ENCODE results near the gene ADARB2. TPM values are rescaled to one million over a fixed set of nuclear protein-coding genes. Genes with fewer than 3 reads are reported as not detected.

ADARB2 gene
- total RNA-seq, 1 donor from 2014 or later: 38.7 TPM

- Mint-ChIP-seq H3K27me3 (ENCODE audit: unreplicated experiment) (no peaks in the 10 kb centered on the region), H3K4me3 (ENCODE audit: unreplicated experiment) (no peak overlapping the region), H3K4me1 (ENCODE audit: unreplicated experiment) (no peaks in the 10 kb centered on the region), H3K9me3 (ENCODE audit: unreplicated experiment) (no peaks in the 10 kb centered on the region), H3K27ac (ENCODE audit: unreplicated experiment) (no peak overlapping the region), H3K36me3 (ENCODE audit: unreplicated experiment) (peaks cover 3% of the 10 kb centered on the region)
- no peak for TF ChIP-seq CTCF (IDR thresholded peaks at IDR 0.05)
- DNase-seq (ENCODE audit: extremely low spot score, unreplicated experiment): no peak
These were observed 557.1 kb downstream of the ADARB2 start for GRCh38 chr10:1180071-1180730.

GRCh38 chr10:1179346-1180070 is 557.8 kb downstream of the ADARB2 start:
- H3K4me3 Mint-ChIP-seq (ENCODE audit: unreplicated experiment): no peak overlapping the region
- H3K27ac Mint-ChIP-seq (ENCODE audit: unreplicated experiment): no peak overlapping the region
- H3K9me3 Mint-ChIP-seq (ENCODE audit: unreplicated experiment): no peaks in the 10 kb centered on the region
- H3K36me3 Mint-ChIP-seq (ENCODE audit: unreplicated experiment): peaks cover 3% of the 10 kb centered on the region
- peaks cover 2% of the 10 kb centered on the region for H3K27me3 Mint-ChIP-seq (ENCODE audit: unreplicated experiment)
- no peak for DNase-seq (ENCODE audit: extremely low spot score, unreplicated experiment)
- no peaks in the 10 kb centered on the region for H3K4me1 Mint-ChIP-seq (ENCODE audit: unreplicated experiment)
- no peak for TF ChIP-seq CTCF (IDR thresholded peaks at IDR 0.05)

DNA sequence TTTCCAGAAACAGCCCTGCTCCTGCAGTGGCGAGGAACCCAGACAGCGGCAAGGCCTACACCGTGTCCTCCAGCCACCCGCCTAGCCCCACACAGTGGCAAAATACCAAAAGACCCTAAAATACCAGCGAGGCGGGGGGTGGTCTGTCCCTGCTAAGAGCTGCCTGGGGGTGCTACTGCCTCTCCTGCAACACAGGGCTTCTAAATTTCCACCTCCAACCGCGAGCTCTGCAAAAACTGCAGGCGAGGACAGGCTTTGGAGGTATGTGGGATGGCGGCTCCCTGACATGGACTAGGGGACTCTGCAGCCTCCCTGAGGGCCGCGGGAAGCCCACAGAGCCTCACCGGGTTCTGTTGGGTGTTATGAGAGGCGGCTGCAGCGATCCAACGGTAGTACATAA is 558.8 kb downstream of the ADARB2 start:
- Mint-ChIP-seq H3K4me3 (ENCODE audit: unreplicated experiment) (no peak overlapping the region), H3K9me3 (ENCODE audit: unreplicated experiment) (no peaks in the 10 kb centered on the region), H3K27ac (ENCODE audit: unreplicated experiment) (no peak overlapping the region), H3K4me1 (ENCODE audit: unreplicated experiment) (no peaks in the 10 kb centered on the region), H3K27me3 (ENCODE audit: unreplicated experiment) (peaks cover 8% of the 10 kb centered on the region), H3K36me3 (ENCODE audit: unreplicated experiment) (no peaks in the 10 kb centered on the region)
- no peak for TF ChIP-seq CTCF (IDR thresholded peaks at IDR 0.05)
- no peak for DNase-seq (ENCODE audit: extremely low spot score, unreplicated experiment)

GRCh38 chr10:1177936-1178335 is 559.4 kb downstream of the ADARB2 start:
- no peak for DNase-seq (ENCODE audit: extremely low spot score, unreplicated experiment)

More at GRCh38 chr10:1177936-1178335, 559.4 kb downstream of the ADARB2 start:
- no peaks in the 10 kb centered on the region for H3K4me1 Mint-ChIP-seq (ENCODE audit: unreplicated experiment)
- H3K9me3 Mint-ChIP-seq (ENCODE audit: unreplicated experiment): no peaks in the 10 kb centered on the region
- H3K27ac Mint-ChIP-seq (ENCODE audit: unreplicated experiment): no peak overlapping the region
- H3K36me3 Mint-ChIP-seq (ENCODE audit: unreplicated experiment): no peaks in the 10 kb centered on the region
- peaks cover 8% of the 10 kb centered on the region for H3K27me3 Mint-ChIP-seq (ENCODE audit: unreplicated experiment)
- TF ChIP-seq CTCF (IDR thresholded peaks at IDR 0.05): no peak
- no peak overlapping the region for H3K4me3 Mint-ChIP-seq (ENCODE audit: unreplicated experiment)
